ENCODE results near the gene PTPN14. TPM values are rescaled to one million over a fixed set of nuclear protein-coding genes. Genes with fewer than 3 reads are reported as not detected.
A peak's percentile ranks its signal among the peaks of the same experiment; 100 is the strongest.
"Not testable (repeated sequence)": the region's sequence is repeated elsewhere in the genome, so short reads cannot be mapped to it uniquely, and the experiment has no call there.

Gene PTPN14
- total RNA-seq, 1 donor from 2014 or later: 24.6 TPM

DNA sequence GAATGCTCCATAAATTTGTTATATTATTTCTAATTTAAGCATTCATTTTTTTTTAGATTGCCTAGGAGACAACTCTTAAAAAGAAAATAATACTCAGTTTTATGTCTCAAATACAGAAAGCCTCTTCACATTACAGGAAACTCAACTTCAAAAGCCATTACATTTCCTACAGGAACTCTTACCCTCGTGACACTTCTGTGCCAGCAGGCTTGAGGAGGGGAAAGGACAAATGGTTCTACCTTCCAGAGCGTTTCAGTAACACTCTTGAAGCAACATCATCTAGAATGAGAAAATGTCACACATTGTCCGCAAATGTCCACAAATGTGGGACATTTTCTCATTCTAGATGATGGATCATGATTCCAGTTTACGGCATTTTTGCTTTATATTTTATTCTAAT is 51.7 kb downstream of the PTPN14 start:
- no peak for DNase-seq (ENCODE audit: low read depth)
- TF ChIP-seq, protein P1, sequence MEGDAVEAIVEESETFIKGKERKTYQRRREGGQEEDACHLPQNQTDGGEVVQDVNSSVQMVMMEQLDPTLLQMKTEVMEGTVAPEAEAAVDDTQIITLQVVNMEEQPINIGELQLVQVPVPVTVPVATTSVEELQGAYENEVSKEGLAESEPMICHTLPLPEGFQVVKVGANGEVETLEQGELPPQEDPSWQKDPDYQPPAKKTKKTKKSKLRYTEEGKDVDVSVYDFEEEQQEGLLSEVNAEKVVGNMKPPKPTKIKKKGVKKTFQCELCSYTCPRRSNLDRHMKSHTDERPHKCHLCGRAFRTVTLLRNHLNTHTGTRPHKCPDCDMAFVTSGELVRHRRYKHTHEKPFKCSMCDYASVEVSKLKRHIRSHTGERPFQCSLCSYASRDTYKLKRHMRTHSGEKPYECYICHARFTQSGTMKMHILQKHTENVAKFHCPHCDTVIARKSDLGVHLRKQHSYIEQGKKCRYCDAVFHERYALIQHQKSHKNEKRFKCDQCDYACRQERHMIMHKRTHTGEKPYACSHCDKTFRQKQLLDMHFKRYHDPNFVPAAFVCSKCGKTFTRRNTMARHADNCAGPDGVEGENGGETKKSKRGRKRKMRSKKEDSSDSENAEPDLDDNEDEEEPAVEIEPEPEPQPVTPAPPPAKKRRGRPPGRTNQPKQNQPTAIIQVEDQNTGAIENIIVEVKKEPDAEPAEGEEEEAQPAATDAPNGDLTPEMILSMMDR (conservative IDR thresholded peaks at IDR 0.05; ENCODE audit: low read depth, low read length): no peak
- H3K4me3 ChIP-seq (ENCODE audit: low read depth, low read length): no peak overlapping the region

GRCh38 chr1:214498021-214498420 is 53.4 kb downstream of the PTPN14 start:
- TF ChIP-seq, protein P1 (conservative IDR thresholded peaks at IDR 0.05; ENCODE audit: low read depth, low read length): no peak
- H3K4me3 ChIP-seq (ENCODE audit: low read depth, low read length): no peak overlapping the region
- no peak for DNase-seq (ENCODE audit: low read depth)

DNA sequence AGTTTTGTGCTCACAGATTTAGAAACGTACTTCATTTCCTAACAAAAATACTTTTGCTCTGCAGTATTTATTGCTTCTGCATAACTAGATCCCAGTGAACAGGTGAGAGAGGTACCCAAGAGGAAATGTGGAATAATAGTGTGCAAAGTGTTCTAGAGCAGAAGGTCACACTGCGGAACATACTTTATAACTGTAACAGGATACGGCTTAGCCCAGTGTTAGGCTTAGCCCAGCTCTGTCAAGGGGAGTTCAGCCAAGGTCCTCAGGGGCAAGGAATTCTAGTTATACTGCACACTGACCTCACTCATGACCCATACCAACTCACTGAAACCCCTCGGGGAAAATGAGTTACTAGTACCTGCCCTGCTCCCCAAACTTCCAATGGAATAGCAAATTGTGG is 55.3 kb downstream of the PTPN14 start:
- H3K4me3 ChIP-seq (ENCODE audit: low read depth, low read length): no peak overlapping the region

GRCh38 chr1:214494706-214495105 is 56.7 kb downstream of the PTPN14 start:
- no peak overlapping the region for H3K4me3 ChIP-seq (ENCODE audit: low read depth, low read length)
- TF ChIP-seq, protein P1 (conservative IDR thresholded peaks at IDR 0.05; ENCODE audit: low read depth, low read length): no peak
- DNase-seq (ENCODE audit: low read depth): peak; percentile 91

More for the DNA sequence above, 55.3 kb downstream of the PTPN14 start:
- TF ChIP-seq, protein P1 (conservative IDR thresholded peaks at IDR 0.05; ENCODE audit: low read depth, low read length): no peak
- DNase-seq (ENCODE audit: low read depth): no peak

DNA sequence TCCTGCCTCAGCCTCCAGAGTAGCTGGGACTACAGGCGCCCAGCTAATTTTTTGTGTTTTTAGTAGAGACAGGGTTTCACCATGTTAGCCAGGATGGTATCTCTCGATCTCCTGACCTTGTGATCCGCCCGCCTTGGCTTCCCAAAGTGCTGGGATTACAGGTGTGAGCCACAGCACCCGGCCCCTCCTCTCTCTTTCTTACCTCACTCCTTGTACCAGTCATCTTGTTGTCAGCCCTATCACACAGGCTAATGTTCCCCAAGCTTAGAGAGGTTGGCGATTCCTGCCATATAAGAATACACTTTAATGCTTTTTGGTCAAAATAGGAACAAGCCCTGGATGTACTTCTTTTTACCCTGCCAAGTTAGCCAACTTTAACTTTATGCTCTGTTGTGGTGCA is 57.2 kb downstream of the PTPN14 start:
- not testable (repeated sequence) for DNase-seq (ENCODE audit: low read depth); H3K4me3 ChIP-seq (ENCODE audit: low read depth, low read length)

DNA sequence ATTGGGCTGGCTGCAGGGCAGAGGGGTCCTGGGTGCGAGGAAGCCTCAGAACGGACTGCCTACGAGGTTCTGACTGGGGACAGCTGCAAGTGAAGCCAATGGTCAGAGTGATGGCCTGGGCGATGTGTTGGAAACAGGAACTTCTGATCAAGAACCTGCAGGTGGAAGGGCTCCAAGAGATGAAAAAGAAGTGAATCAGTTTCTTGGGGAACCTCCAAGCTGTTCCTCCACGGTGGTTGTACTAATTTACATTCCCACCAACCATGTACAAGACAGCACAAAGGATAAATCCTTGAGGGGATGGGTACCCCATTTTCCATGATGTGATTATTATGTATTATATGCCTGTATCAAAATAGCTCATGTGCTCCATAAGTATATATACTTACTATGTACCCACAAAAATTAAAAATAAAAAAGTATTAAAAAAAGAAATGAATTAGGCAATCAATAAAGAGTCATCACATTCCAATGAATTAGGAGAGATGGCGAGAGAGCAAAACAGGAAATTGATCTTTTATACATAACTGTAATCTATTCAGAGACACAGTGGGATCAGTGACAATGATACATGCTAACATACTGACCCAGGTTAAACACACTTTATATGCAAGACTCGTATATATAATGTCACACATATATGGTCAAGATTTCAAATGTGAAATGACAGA is 58.1 kb downstream of the PTPN14 start:
- TF ChIP-seq, protein P1 (conservative IDR thresholded peaks at IDR 0.05; ENCODE audit: low read depth, low read length): no peak
- H3K4me3 ChIP-seq (ENCODE audit: low read depth, low read length): no peak overlapping the region
- no peak for DNase-seq (ENCODE audit: low read depth)

DNA sequence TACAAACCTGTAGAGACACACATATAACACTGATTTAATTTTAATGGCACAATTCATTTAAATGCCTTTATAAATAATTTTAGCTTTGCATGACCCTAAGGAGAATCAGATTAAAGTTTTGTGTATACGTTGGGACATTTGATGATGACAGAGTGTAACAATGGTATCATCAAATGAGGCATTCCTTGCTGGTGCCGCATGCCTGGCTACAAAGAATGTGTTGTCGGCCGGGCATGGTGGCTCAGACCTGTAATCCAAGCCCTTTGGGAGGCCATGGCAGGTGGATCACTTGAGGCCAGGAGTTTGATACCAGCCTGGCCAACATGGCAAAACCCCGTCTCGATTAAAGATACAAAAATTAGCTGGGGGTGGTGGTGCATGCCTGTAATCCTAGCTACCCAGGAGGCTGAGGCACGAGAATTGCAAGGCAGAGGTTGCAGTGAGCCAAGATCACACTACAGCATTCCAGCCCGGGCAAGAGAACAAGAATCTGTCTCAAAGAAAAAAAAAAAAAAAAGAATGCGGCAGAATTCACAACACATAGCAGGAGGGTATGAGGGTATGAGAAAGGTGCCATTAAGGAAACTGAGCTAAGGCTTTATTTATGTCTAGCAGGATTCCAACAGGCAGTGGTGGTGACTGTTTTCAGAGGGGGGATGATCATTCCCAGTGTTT is 58.9 kb downstream of the PTPN14 start:
- peak; percentile 48 for DNase-seq (ENCODE audit: low read depth)
- no peak overlapping the region for H3K4me3 ChIP-seq (ENCODE audit: low read depth, low read length)
- TF ChIP-seq, protein P1 (conservative IDR thresholded peaks at IDR 0.05; ENCODE audit: low read depth, low read length): no peak

Data from epithelial cell of proximal tubule (primary cell).